ENCODE data around the gene INHA.

The INHA gene

DNA sequence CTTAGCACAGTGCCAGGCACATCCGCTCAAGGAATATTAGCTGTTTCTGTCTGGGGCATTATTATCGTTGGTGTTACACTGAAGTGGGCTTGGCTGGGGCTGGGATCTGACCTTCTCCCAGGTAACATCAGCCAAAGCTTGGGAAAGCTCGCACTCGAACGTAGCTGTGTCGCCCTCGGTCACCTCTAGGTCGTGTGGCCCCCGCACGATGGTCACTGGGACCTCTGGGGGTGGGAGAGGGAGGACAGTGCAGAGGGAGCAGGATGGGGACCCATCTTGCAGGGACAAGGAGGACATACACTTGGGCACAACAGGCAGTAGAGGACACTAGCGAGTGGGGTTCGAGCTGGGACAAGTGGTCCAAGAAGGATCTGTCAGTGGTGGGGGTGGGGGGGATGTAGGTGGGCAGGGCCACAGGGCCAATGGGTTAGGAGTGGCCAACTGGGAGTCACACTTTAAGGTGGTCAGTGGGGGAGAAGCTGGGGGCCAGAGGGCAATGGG, 18.6 kb upstream of the INHA start:
- TF ChIP-seq, protein P1, sequence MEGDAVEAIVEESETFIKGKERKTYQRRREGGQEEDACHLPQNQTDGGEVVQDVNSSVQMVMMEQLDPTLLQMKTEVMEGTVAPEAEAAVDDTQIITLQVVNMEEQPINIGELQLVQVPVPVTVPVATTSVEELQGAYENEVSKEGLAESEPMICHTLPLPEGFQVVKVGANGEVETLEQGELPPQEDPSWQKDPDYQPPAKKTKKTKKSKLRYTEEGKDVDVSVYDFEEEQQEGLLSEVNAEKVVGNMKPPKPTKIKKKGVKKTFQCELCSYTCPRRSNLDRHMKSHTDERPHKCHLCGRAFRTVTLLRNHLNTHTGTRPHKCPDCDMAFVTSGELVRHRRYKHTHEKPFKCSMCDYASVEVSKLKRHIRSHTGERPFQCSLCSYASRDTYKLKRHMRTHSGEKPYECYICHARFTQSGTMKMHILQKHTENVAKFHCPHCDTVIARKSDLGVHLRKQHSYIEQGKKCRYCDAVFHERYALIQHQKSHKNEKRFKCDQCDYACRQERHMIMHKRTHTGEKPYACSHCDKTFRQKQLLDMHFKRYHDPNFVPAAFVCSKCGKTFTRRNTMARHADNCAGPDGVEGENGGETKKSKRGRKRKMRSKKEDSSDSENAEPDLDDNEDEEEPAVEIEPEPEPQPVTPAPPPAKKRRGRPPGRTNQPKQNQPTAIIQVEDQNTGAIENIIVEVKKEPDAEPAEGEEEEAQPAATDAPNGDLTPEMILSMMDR (IDR thresholded peaks at IDR 0.05; ENCODE audit: control insufficient read depth, extremely low read depth, insufficient read depth), result no peak
- H3K4me3 ChIP-seq (ENCODE audit: low read depth, low read length), result no peak overlapping the region
- no peak for DNase-seq (ENCODE audit: low read depth)

DNA sequence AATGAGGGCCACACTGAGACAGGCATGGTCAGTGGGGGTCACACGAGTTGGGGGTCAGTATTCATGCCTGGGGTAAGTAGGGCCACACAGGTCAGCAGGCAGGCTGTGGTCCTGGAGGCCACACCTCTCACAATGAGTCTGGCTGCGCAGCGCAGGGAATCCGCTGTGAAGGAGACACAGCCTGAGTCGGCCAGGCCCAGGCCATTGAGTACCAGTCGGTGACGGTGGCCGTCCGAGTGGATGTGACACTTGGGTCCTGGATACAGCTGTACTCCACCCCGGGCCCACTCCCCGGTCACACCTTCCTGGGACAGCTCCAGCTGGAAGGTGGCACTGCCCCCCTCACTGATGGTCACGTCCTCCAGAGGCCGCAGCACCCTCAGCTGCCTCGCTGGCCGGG, 17.8 kb upstream of the INHA start:
- DNase-seq (ENCODE audit: low read depth), result no peak
- H3K4me3 ChIP-seq (ENCODE audit: low read depth, low read length), result no peak overlapping the region
- TF ChIP-seq, protein P1 (IDR thresholded peaks at IDR 0.05; ENCODE audit: control insufficient read depth, extremely low read depth, insufficient read depth), result no peak

DNA sequence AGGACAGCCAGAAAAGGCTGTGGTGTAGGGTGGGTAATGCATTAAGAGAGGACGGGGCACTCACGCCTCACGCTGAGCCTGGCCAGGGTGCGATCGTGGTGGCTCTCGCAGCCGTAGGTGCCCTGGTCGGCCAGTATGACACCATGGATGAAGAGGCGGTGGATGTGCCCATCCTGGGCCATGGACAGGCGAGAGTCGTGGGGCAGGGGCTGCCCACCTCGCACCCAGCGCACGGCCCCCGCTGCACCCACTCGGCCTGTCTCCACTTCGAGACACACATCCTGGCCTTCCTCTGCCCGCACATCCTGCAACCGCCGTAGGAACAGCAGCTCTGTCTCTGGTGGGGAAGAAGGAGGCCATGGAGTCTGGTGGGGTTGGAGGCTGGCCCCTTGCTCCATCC, 16.2 kb upstream of the INHA start:
- H3K4me3 ChIP-seq (ENCODE audit: low read depth, low read length), result no peak overlapping the region
- TF ChIP-seq, protein P1 (IDR thresholded peaks at IDR 0.05; ENCODE audit: control insufficient read depth, extremely low read depth, insufficient read depth), result no peak
- no peak for DNase-seq (ENCODE audit: low read depth)

DNA sequence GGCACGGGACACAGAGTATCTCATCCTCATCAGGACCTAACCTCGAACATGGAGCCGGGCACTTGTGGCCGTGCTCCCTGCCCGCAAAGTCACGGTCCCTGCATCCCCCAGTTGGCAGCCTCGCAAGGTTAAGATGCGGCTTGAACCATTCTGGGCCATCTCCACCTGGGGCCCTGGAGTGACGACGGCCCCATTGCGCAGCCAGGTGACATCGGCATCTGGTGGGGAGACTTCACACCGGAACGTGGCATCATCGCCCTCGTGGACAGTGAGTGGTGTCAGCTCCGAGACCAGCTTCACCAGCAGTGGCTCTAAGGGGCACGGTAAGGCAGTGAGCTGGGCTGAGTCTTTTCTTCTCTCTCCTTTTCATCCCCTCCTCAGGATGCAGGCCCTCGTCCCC, 15.7 kb upstream of the INHA start:
- no peak for DNase-seq (ENCODE audit: low read depth)
- TF ChIP-seq, protein P1 (IDR thresholded peaks at IDR 0.05; ENCODE audit: control insufficient read depth, extremely low read depth, insufficient read depth), result no peak

DNA sequence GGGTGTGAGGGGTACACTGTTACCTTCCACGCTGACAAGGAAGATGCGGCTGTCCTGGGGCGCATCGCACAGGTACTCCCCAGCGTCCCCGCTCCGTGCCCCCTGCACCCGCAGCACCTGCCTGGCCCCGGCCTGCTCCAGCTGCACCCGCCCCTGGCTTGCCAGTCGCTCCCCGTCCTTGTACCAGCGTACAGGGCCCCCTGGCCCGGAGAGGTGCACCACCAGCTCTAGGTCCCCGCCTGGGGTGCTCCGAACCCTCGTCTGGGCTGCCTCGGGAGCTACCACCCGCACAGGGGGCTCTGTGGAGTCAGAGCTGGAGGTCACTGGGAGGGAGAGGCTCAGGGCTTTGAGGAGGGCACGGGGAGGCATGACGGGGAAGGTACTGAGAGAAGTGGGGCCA, 14.8 kb upstream of the INHA start:
- DNase-seq (ENCODE audit: low read depth), result no peak
- H3K4me3 ChIP-seq (ENCODE audit: low read depth, low read length), result no peak overlapping the region
- TF ChIP-seq, protein P1 (IDR thresholded peaks at IDR 0.05; ENCODE audit: control insufficient read depth, extremely low read depth, insufficient read depth), result no peak

More for the DNA sequence above, 15.7 kb upstream of the INHA start:
- H3K4me3 ChIP-seq (ENCODE audit: low read depth, low read length), result no peak overlapping the region

DNA sequence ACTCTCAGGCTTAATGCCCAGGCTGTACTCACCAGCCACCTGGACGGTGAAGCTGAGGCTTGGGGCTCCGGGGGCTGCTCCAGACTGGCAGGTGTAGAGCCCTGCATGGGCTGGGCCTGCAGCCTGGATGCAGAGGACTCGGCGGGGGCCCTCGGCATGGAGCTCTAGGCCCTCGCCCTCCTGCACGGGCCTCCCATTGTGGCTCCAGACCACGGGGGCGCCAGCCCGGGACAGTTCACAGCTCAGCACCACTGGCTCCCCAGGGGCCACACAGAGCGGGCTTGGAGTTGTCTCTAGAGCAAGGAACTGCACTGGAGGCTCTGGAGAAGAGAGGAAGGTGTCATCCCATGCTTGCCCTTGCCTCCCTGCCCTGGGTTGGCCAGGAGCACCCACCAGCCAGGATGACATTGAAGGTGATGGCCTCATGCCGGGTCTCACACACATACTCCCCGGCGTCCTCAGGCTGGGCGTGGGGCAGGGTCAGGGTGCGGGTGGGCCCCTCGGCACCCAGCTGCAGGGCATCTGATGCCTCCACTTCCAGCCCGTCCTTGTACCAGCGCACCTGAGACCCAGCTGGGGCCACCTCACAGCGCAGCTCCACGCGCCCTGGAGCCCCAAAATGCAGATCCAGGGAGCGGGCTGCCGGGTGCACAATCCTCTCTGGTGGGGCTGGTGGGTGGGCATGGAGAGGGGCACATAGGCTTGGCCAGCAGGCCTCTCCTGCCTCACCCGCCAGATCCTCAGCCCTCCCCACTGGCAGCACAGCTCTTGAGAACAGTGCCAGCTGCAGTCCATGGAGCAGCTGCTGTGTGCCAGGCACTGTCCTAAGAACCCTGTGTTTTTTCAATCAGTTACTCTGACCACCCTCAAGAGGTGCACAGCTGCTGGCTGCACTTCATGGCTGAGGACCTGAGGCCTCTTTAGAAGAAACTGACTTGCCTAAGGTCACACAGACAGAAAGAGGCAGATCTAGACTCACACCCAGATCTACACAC, 14.0 kb upstream of the INHA start:
- TF ChIP-seq, protein P1 (IDR thresholded peaks at IDR 0.05; ENCODE audit: control insufficient read depth, extremely low read depth, insufficient read depth), result no peak
- no peak overlapping the region for H3K4me3 ChIP-seq (ENCODE audit: low read depth, low read length)
- DNase-seq (ENCODE audit: low read depth), result no peak

Measured in LNCaP clone FGC (cell line).